Measurements from ENCODE around the gene EIF3F. TPM values are rescaled to one million over a fixed set of nuclear protein-coding genes. Genes with fewer than 3 reads are reported as not detected.

The EIF3F gene
- total and polyA plus RNA-seq, 2 of the 8 experiments (the other 6 are each of a cell fraction or from before 2014, with no cell fraction given), result 222 to 388 TPM

GRCh38 chr11:8028766-8029165, 41.6 kb downstream of the EIF3F start:
- H2BK12ac ChIP-seq (ENCODE audit: low read depth, low read length), result no peak overlapping the region
- WGBS, 2 experiments (ENCODE audit: extremely low coverage in 1 of 2, insufficient coverage in 1 of 2, insufficient read length in 1 of 2, insufficient replicate concordance in 2 of 2, low coverage in 1 of 2, low lambda C conversion rate in 2 of 2, missing lambda C conversion rate in 1 of 2), result 86% methylated on average over 4 of the region's 4 CpGs; no CpG with 5 or more reads in 1 of the 2 experiments
- H3K79me1 ChIP-seq (ENCODE audit: low read depth, low read length), result no peaks in the 10 kb centered on the region
- no peaks in the 10 kb centered on the region for H3K36me3 ChIP-seq (ENCODE audit: control insufficient read depth in 2 of 4, insufficient read depth in 4 of 4, low read length in 3 of 4)
- no peak overlapping the region for H2BK120ac ChIP-seq (replicated peaks; ENCODE audit: low read depth, low read length)
- no peak overlapping the region for H4K5ac ChIP-seq (ENCODE audit: insufficient read length, low read depth, low read length)
- H3K23ac ChIP-seq (ENCODE audit: insufficient read length), result no peak overlapping the region
- H2AK5ac ChIP-seq (ENCODE audit: low read depth, low read length), result no peak overlapping the region
- H2BK5ac ChIP-seq (ENCODE audit: low read depth, low read length), result no peak overlapping the region
- peaks cover 0 to 13% (median 4%) of the 10 kb centered on the region in 4 experiments; a peak in 5 of 7 replicates for H3K4me1 ChIP-seq (replicated peaks in 1 of 4; ENCODE audit: control insufficient read depth in 3 of 4, insufficient read depth in 4 of 4, low read length in 3 of 4)
- H2BK15ac ChIP-seq (ENCODE audit: low read length), result no peak overlapping the region
- no peak overlapping the region for H3K9ac ChIP-seq (replicated peaks in 1 of 4; ENCODE audit: extremely low read depth in 1 of 4, low read depth in 3 of 4, low read length in 3 of 4)
- no peak overlapping the region for H4K8ac ChIP-seq (ENCODE audit: extremely low read depth, insufficient read depth, low read length)
- no peak overlapping the region for H3K4me2 ChIP-seq (ENCODE audit: insufficient read depth in 1 of 2, low read depth in 2 of 2, low read length in 2 of 2)
- no peak overlapping the region for H3K27ac ChIP-seq (ENCODE audit: low read depth, low read length)
- peak in 1 of 2 experiments; percentile 8 for DNase-seq (ENCODE audit: low read depth in 1 of 2, low spot score in 2 of 2)
- H3K9me3 ChIP-seq (ENCODE audit: insufficient read depth in 2 of 2, low read depth in 1 of 2, low read length in 1 of 2), result no peaks in the 10 kb centered on the region
- no peak for FAIRE-seq
- no peaks in the 10 kb centered on the region for H4K20me1 ChIP-seq (replicated peaks in 1 of 2; ENCODE audit: control insufficient read depth in 1 of 2, insufficient read depth in 2 of 2, low read length in 2 of 2)
- no peak overlapping the region for H2AFZ ChIP-seq (ENCODE audit: low read length)
- no peak overlapping the region for H2BK20ac ChIP-seq (ENCODE audit: low read length)
- no peak for TF ChIP-seq SRF (IDR thresholded peaks at IDR 0.05; ENCODE audit: low read depth, low read length)
- no peak for TF ChIP-seq BRCA1 (IDR thresholded peaks at IDR 0.05; ENCODE audit: low read depth, low read length)
- no peak for TF ChIP-seq KDM5A (IDR thresholded peaks at IDR 0.05; ENCODE audit: low read length)
- no peak for TF ChIP-seq POLR2A (IDR thresholded peaks at IDR 0.05; ENCODE audit: control extremely low read depth in 1 of 2, low read depth in 2 of 2, low read length in 2 of 2)
- no peak for TF ChIP-seq SIRT6 (IDR thresholded peaks at IDR 0.05; ENCODE audit: low read length)
- TF ChIP-seq BACH1 (IDR thresholded peaks at IDR 0.05; ENCODE audit: low read length), result no peak
- H3K23me2 ChIP-seq (ENCODE audit: low read depth, low read length), result no peaks in the 10 kb centered on the region
- H4K91ac ChIP-seq (replicated peaks; ENCODE audit: insufficient read length, low read length), result no peak overlapping the region
- ChIA-PET CTCF (ENCODE audit: partially characterized antibody) (interaction anchor here (1.0 to 31.7 kb wide), 3 partner anchors 12 to 62 kb away, joined by 3 to 1283 read pairs (median 161); partner anchors contain the start of gene TUB), POLR2A (ENCODE audit: partially characterized antibody) (no interaction called here)
- H3K79me2 ChIP-seq (ENCODE audit: control insufficient read depth in 1 of 2, insufficient read depth in 2 of 2, low read length in 2 of 2), result no peaks in the 10 kb centered on the region
- H3K27me3 ChIP-seq (replicated peaks in 1 of 4; ENCODE audit: control insufficient read depth in 3 of 4, extremely low read depth in 1 of 4, insufficient read depth in 3 of 4, low read length in 3 of 4), result peaks cover 0 to 14% (median 6%) of the 10 kb centered on the region in 4 experiments; a peak in 5 of 7 replicates
- H3K56ac ChIP-seq (replicated peaks; ENCODE audit: insufficient read length, low read depth, low read length), result no peak overlapping the region
- H3K4me3 ChIP-seq (ENCODE audit: extremely low read depth in 1 of 4, insufficient read depth in 2 of 4, low read depth in 3 of 4, low read length in 4 of 4), result no peak overlapping the region
- H3K18ac ChIP-seq (ENCODE audit: extremely low read depth, low read length), result no peak overlapping the region
- H3K14ac ChIP-seq (ENCODE audit: insufficient read length), result no peak overlapping the region
- no peak overlapping the region for H3K4ac ChIP-seq (replicated peaks; ENCODE audit: insufficient read length, low read depth, low read length)

Data from H1 (cell line).